Neural cell (in vitro differentiated cells): ENCODE measurements around the gene CAMK2G. TPM values are rescaled to one million over a fixed set of nuclear protein-coding genes. Genes with fewer than 3 reads are reported as not detected.

ENCODE experiments used
- H2AFZ ChIP-seq: fragments of 200-600, 300-800 bp; sonication (generic), shearing (Covaris generic); 2 replicates; pipeline ENCODE4 v1.6.0; 2014; ENCODE audit warnings: low read depth, mild to moderate bottlenecking, antibody characterized with exemption, low read length, moderate library complexity
- H3F3A ChIP-seq: fragments of 200-600 bp; shearing (Covaris generic); 2 replicates; pipeline ENCODE4 v1.6.1; 2016; ENCODE audit warnings: mild to moderate bottlenecking, moderate library complexity, mixed read lengths, antibody characterized with exemption, low read length; ENCODE audit not compliant: insufficient read depth, poor library complexity, severe bottlenecking
- H3K27ac ChIP-seq: fragments of 200-600, 300-800 bp; sonication (generic), shearing (Covaris generic); 2 replicates; pipeline ENCODE4 v1.5.1; 2014; ENCODE audit warnings: mild to moderate bottlenecking, low read length, moderate library complexity
- H3K27me3 ChIP-seq: fragments of 300-800, 200-600 bp; sonication (generic), shearing (Covaris generic); 2 replicates; pipeline ENCODE4 v1.6.0; 2014; ENCODE audit warnings: mild to moderate bottlenecking, low read depth, low read length, moderate library complexity; ENCODE audit not compliant: insufficient read depth
- H3K36me3 ChIP-seq: fragments of 300-800, 200-600 bp; sonication (generic), shearing (Covaris generic); 2 replicates; pipeline ENCODE4 v1.5.1; 2014; ENCODE audit warnings: mild to moderate bottlenecking, antibody characterized with exemption, low read length, moderate library complexity; ENCODE audit not compliant: insufficient read depth
- H3K4me2 ChIP-seq: fragments of 300-800, 200-600 bp; sonication (generic), shearing (Covaris generic); 2 replicates; pipeline ENCODE4 v1.6.0; 2014; ENCODE audit warnings: mild to moderate bottlenecking, low read length
- H3K4me3 ChIP-seq: fragments of 300-800, 200-600 bp; sonication (generic), shearing (Covaris generic); 2 replicates; pipeline ENCODE4 v1.5.1; 2014; ENCODE audit warnings: mild to moderate bottlenecking, low read length, moderate library complexity
- H3K79me2 ChIP-seq: fragments of 200-600 bp; shearing (Covaris generic); replicated peaks from 2 replicates; pipeline ENCODE4 v1.6.0; 2014; ENCODE audit warnings: mild to moderate bottlenecking, low read length, moderate library complexity; ENCODE audit not compliant: insufficient read depth
- H3K9ac ChIP-seq: fragments of 300-800, 200-600 bp; sonication (generic), shearing (Covaris generic); 2 replicates; pipeline ENCODE4 v1.6.1; 2016; ENCODE audit warnings: mild to moderate bottlenecking, low read length, mixed read lengths
- H3K9me2 ChIP-seq: fragments of 200-600 bp; shearing (Covaris generic); 2 replicates; pipeline ENCODE4 v1.6.1; 2016; ENCODE audit warnings: mild to moderate bottlenecking, low read length, mixed read lengths; ENCODE audit not compliant: insufficient read depth
- H3K9me3 ChIP-seq: fragments of 200-600, 300-800 bp; sonication (generic), shearing (Covaris generic); 2 replicates; pipeline ENCODE4 v1.6.1; 2016; ENCODE audit warnings: mild to moderate bottlenecking, mixed run types, low read length, moderate library complexity, mixed read lengths
- H4K20me1 ChIP-seq: fragments of 200-600 bp; shearing (Covaris generic); 2 replicates; pipeline ENCODE4 v1.6.1; 2016; ENCODE audit warnings: mild to moderate bottlenecking, mixed run types; ENCODE audit not compliant: insufficient read depth
- CTCF ChIP-seq: fragments of 450-650 bp; IDR thresholded peaks from 2 replicates; pipeline ENCODE4 v1.5.1; 2014; ENCODE audit warnings: antibody characterized with exemption, mild to moderate bottlenecking, moderate library complexity; ENCODE audit not compliant: poor library complexity, severe bottlenecking
- EP300 ChIP-seq: fragments of 450-650 bp; conservative IDR thresholded peaks from 2 replicates; pipeline ENCODE4 v1.6.1; 2014; ENCODE audit warnings: antibody characterized with exemption, mild to moderate bottlenecking, moderate library complexity; ENCODE audit not compliant: poor library complexity, severe bottlenecking
- EZH2 ChIP-seq: fragments of 200-600, 300-800 bp; shearing (Covaris generic), sonication (generic); IDR thresholded peaks from 2 replicates; pipeline ENCODE4 v1.6.1; 2014; ENCODE audit warnings: antibody characterized with exemption, low read length, borderline replicate concordance, mild to moderate bottlenecking; ENCODE audit not compliant: insufficient read depth, poor library complexity, severe bottlenecking
- MXI1 ChIP-seq: fragments of 450-650 bp; conservative IDR thresholded peaks from 2 replicates; pipeline ENCODE4 v1.6.1; 2014; ENCODE audit warnings: antibody characterized with exemption, mild to moderate bottlenecking; ENCODE audit not compliant: poor library complexity, severe bottlenecking
- POLR2AphosphoS5 ChIP-seq: IDR thresholded peaks from 2 replicates; pipeline ENCODE4 v1.6.1; 2012
- RAD21 ChIP-seq: fragments of 450-650 bp; conservative IDR thresholded peaks from 2 replicates; pipeline ENCODE4 v1.6.1; 2014; ENCODE audit warnings: antibody characterized with exemption, mild to moderate bottlenecking, moderate library complexity
- SMC3 ChIP-seq: fragments of 450-650 bp; conservative IDR thresholded peaks from 2 replicates; pipeline ENCODE4 v1.6.1; 2014; ENCODE audit warnings: antibody characterized with exemption, mild to moderate bottlenecking, moderate library complexity; ENCODE audit not compliant: poor library complexity
- TAF1 ChIP-seq: IDR thresholded peaks from 2 replicates; pipeline ENCODE4 v1.6.1; 2012; ENCODE audit warnings: low read depth
- polyA plus RNA-seq: library from polyadenylated mRNA; depleted of rRNA; stranded (reverse); fragments of >200 nt; gene quantifications from 2 replicates; pipeline ENCODE4 v1.2.3, GENCODE V29; 2014
- TF ChIP-seq, protein P1 (sequence below): IDR thresholded peaks from 2 replicates; pipeline ENCODE4 v1.6.1; 2012; ENCODE audit warnings: borderline replicate concordance

CAMK2G gene
- polyA plus RNA-seq, 1 donor from 2014 or later, result 55.4 TPM

- no peaks in the 10 kb centered on the region for H3F3A ChIP-seq
- H3K27ac ChIP-seq, result peak overlapping the region; percentile 90
- no peaks in the 10 kb centered on the region for H3K36me3 ChIP-seq
These were observed 101.8 kb downstream of the CAMK2G start for GRCh38 chr10:73772281-73773151.

DNA sequence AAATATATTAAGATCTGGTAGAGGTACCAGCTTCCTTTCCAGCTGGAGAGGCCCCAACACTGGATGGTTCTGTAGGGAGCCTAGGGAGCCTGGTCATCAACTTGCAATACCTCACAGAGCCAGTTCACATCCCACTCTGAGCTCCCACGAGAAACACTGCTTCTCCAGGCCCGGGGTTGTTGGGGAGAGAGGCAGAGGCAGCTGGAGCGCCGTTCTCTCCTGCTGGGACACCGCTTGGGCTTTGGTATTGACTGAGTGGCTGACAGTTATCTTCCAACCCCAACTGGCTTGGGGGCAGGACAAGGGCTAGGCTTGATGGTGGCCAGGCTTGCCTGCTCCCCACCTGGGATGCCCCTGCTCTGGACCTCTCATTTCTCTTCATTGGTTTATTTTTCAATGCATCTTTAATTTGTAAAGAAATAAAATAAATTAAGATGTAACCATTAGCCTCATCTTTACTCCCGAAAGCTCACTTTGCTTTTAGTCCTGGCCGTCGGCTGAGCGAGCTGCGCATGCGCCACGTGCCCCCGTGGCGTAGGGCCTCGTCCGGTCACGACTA, 102.6 kb downstream of the CAMK2G start:
- Histone ChIP-seq H3K79me2 (peaks cover 22% of the 10 kb centered on the region), H3K27ac (peak overlapping the region; percentile 90), H2AFZ (peak overlapping the region; percentile 84), H3K36me3 (no peaks in the 10 kb centered on the region), H3K27me3 (no peaks in the 10 kb centered on the region), H3K9me3 (no peaks in the 10 kb centered on the region), H3K9ac (peak overlapping the region; percentile 85), H4K20me1 (no peaks in the 10 kb centered on the region), H3F3A (no peaks in the 10 kb centered on the region), H3K9me2 (no peaks in the 10 kb centered on the region), H3K4me2 (peak overlapping the region; percentile 68), H3K4me3 (peak overlapping the region; percentile 97)
- TF ChIP-seq, protein P1, sequence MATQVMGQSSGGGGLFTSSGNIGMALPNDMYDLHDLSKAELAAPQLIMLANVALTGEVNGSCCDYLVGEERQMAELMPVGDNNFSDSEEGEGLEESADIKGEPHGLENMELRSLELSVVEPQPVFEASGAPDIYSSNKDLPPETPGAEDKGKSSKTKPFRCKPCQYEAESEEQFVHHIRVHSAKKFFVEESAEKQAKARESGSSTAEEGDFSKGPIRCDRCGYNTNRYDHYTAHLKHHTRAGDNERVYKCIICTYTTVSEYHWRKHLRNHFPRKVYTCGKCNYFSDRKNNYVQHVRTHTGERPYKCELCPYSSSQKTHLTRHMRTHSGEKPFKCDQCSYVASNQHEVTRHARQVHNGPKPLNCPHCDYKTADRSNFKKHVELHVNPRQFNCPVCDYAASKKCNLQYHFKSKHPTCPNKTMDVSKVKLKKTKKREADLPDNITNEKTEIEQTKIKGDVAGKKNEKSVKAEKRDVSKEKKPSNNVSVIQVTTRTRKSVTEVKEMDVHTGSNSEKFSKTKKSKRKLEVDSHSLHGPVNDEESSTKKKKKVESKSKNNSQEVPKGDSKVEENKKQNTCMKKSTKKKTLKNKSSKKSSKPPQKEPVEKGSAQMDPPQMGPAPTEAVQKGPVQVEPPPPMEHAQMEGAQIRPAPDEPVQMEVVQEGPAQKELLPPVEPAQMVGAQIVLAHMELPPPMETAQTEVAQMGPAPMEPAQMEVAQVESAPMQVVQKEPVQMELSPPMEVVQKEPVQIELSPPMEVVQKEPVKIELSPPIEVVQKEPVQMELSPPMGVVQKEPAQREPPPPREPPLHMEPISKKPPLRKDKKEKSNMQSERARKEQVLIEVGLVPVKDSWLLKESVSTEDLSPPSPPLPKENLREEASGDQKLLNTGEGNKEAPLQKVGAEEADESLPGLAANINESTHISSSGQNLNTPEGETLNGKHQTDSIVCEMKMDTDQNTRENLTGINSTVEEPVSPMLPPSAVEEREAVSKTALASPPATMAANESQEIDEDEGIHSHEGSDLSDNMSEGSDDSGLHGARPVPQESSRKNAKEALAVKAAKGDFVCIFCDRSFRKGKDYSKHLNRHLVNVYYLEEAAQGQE, result no peak
- TF ChIP-seq EP300 (no peak), POLR2AphosphoS5 (no peak), RAD21 (no peak), MXI1 (no peak), TAF1 (no peak)

More at GRCh38 chr10:73772281-73773151, 101.8 kb downstream of the CAMK2G start:
- Histone ChIP-seq H3K79me2 (peaks cover 22% of the 10 kb centered on the region), H3K4me2 (peak overlapping the region; percentile 98), H3K9ac (peak overlapping the region; percentile 85), H3K27me3 (no peaks in the 10 kb centered on the region), H3K9me3 (no peaks in the 10 kb centered on the region), H2AFZ (peak overlapping the region; percentile 84), H3K9me2 (no peaks in the 10 kb centered on the region), H4K20me1 (no peaks in the 10 kb centered on the region), H3K4me3 (peak overlapping the region; percentile 97)
- peak; percentile 56 for TF ChIP-seq CTCF
- peak; percentile 28 for TF ChIP-seq SMC3
- TF ChIP-seq EZH2, result no peak
- peak; percentile 20 for TF ChIP-seq EP300
- TF ChIP-seq, protein P1, result peak; percentile 11
- TF ChIP-seq RAD21, result peak; percentile 25
- TF ChIP-seq TAF1, result no peak
- TF ChIP-seq POLR2AphosphoS5, result peak; percentile 63
- peak; percentile 87 for TF ChIP-seq MXI1
